B cell (primary cell): ENCODE data around the gene ZNF223. TPM values are rescaled to one million over a fixed set of nuclear protein-coding genes. Genes with fewer than 3 reads are reported as not detected.

Experiments used
- ATAC-seq: fragments of 200-7000 bp; cut with Tn5 transposase; one replicate; pipeline ENCODE4 v1.10.0; 2021; ENCODE audit warnings: low read depth, mild to moderate bottlenecking, moderate number of reproducible peaks, moderate library complexity
- CTCF ChIA-PET: fragments of 350-600 bp; sonication (Branson Sonifier 250); formaldehyde crosslinking; loops from one replicate; lab custom pipeline; 2021; ENCODE audit warnings: antibody characterized with exemption, inconsistent platforms; lab: Charles Lee
- POLR2A ChIA-PET: fragments of 350-600 bp; sonication (Branson Sonifier 250); formaldehyde crosslinking; loops from one replicate; lab custom pipeline; 2021; ENCODE audit warnings: antibody characterized with exemption; lab: Charles Lee
- DNase-seq: peaks from one replicate; pipeline ENCODE4 v3.0.0; 2013
- H2AFZ ChIP-seq: 2 replicates; pipeline ENCODE4 v1.6.1; 2012; ENCODE audit warnings: mild to moderate bottlenecking, low read depth, low read length; ENCODE audit not compliant: insufficient read depth, poor library complexity, severe bottlenecking
- H3K27ac ChIP-seq, 2 donors: 1 replicate in 1 of 2; 2 replicates in 1 of 2; pipeline ENCODE4 v1.5.1; 2012 to 2013; ENCODE audit warnings: low read length in 2 of 2, mild to moderate bottlenecking in 2 of 2, moderate library complexity in 1 of 2
- H3K27me3 ChIP-seq, 4 experiments: fragments of 200-600 bp in 1 of 4; sonication (generic) in 1 of 4; replicated peaks in 1 of 4; 1 replicate in 2 of 4; 2 replicates in 2 of 4; pipeline versions ENCODE4 v1.6.1 to v1.7.0; 2013 to 2016; ENCODE audit warnings: low read length in 3 of 4, mild to moderate bottlenecking in 2 of 4, mixed read lengths in 1 of 4, moderate library complexity in 1 of 4; ENCODE audit not compliant: insufficient read depth in 4 of 4, control insufficient read depth in 3 of 4; ENCODE audit errors: control extremely low read depth in 1 of 4
- H3K36me3 ChIP-seq, 2 experiments: replicated peaks in 1 of 2; 1 replicate in 1 of 2; 2 replicates in 1 of 2; pipeline versions ENCODE4 v1.6.1 to v1.7.1; 2013; ENCODE audit warnings: low read length in 1 of 2; ENCODE audit not compliant: insufficient read depth in 2 of 2, control insufficient read depth in 1 of 2; ENCODE audit errors: control extremely low read depth in 1 of 2, extremely low read depth in 1 of 2
- H3K4me1 ChIP-seq, 2 donors: fragments of 200-600 bp in 1 of 2; sonication (generic) in 1 of 2; 1 replicate in 1 of 2; 2 replicates in 1 of 2; pipeline versions ENCODE4 v1.5.1 to v1.6.1; 2013 to 2017; ENCODE audit warnings: low read length in 2 of 2; ENCODE audit not compliant: control insufficient read depth in 2 of 2, insufficient read depth in 2 of 2
- H3K4me2 ChIP-seq: replicated peaks from 2 replicates; pipeline ENCODE3; 2012; ENCODE audit warnings: mild to moderate bottlenecking, low read depth, low read length; ENCODE audit not compliant: poor library complexity, severe bottlenecking
- H3K4me3 ChIP-seq, 5 experiments: fragments of 200-600 bp in 1 of 5; sonication (generic) in 1 of 5; 1 replicate in 3 of 5; 2 replicates in 2 of 5; pipeline versions ENCODE4 v1.5.1 to v1.7.0; 2011 to 2016; ENCODE audit warnings: low read length in 4 of 5, mild to moderate bottlenecking in 4 of 5, low read depth in 2 of 5, control low read depth in 1 of 5, moderate library complexity in 1 of 5; ENCODE audit not compliant: insufficient read depth in 1 of 5; ENCODE audit errors: control extremely low read depth in 1 of 5, extremely low read depth in 1 of 5
- H3K79me2 ChIP-seq: fragments of 200-600 bp; sonication (generic); one replicate; pipeline ENCODE4 v1.6.0; 2016; ENCODE audit warnings: low read length; ENCODE audit not compliant: control insufficient read depth, insufficient read depth
- H3K9ac ChIP-seq: fragments of 200-600 bp; sonication (generic); 2 replicates; pipeline ENCODE4 v1.6.1; 2017; ENCODE audit warnings: mild to moderate bottlenecking, low read length, moderate library complexity
- H3K9me3 ChIP-seq, 3 donors: one replicate each; pipeline versions ENCODE4 v1.6.1 to v1.7.1; 2013; ENCODE audit warnings: low read length in 2 of 3; ENCODE audit not compliant: control insufficient read depth in 2 of 3, insufficient read depth in 1 of 3; ENCODE audit errors: control extremely low read depth in 1 of 3
- H4K20me1 ChIP-seq: 2 replicates; pipeline ENCODE4 v1.6.0; 2012; ENCODE audit warnings: mild to moderate bottlenecking, low read length; ENCODE audit not compliant: insufficient read depth, control insufficient read depth, poor library complexity, severe bottlenecking
- H3K27ac Mint-ChIP-seq: one replicate; pipeline ENCODE4 v1.8.0; 2021; ENCODE audit warnings: mixed read lengths
- H3K27me3 Mint-ChIP-seq: one replicate; pipeline ENCODE4 v1.8.0; 2021; ENCODE audit warnings: mixed read lengths
- H3K4me1 Mint-ChIP-seq: one replicate; pipeline ENCODE4 v1.8.0; 2021; ENCODE audit warnings: mixed read lengths
- H3K4me3 Mint-ChIP-seq: one replicate; pipeline ENCODE4 v1.8.0; 2021; ENCODE audit warnings: mixed read lengths
- H3K9me3 Mint-ChIP-seq: one replicate; pipeline ENCODE4 v1.8.0; 2022; ENCODE audit warnings: mixed read lengths; ENCODE audit not compliant: insufficient read depth
- EZH2 ChIP-seq: IDR thresholded peaks from 2 replicates; pipeline ENCODE4 v1.6.1; 2012; ENCODE audit warnings: borderline replicate concordance, low read depth, mild to moderate bottlenecking, moderate library complexity, low read length; ENCODE audit not compliant: insufficient read depth, poor library complexity, severe bottlenecking
- WGBS: methylation state at CpG from one replicate; pipeline ENCODE4 v1.1.5; 2013; ENCODE audit warnings: missing lambda C conversion rate; ENCODE audit not compliant: insufficient coverage; 5-methylcytosine and 5-hydroxymethylcytosine counted together
- intact Hi-C: fragments of 100-400 bp; cut with micrococcal nuclease; formaldehyde crosslinking; loops from one replicate; pipeline ENCODE4 v1.10.0; 2022
- polyA plus RNA-seq: library from polyadenylated mRNA; depleted of rRNA; stranded (reverse); fragments of >200 nt; gene quantifications from 2 replicates; pipeline ENCODE4 v1.2.3, GENCODE V29; 2012
- total RNA-seq, 2 donors: library from RNA; stranded (reverse); fragments of 120-200 nt in 1 of 2; gene quantifications; 1 replicate in 1 of 2; 2 replicates in 1 of 2; pipeline versions ENCODE4 v1.2.3 to v1.2.4, GENCODE V29; 2013 to 2022
- TF ChIP-seq, protein P1 (sequence below): fragments of 200-600 bp; IDR thresholded peaks from one replicate; pipeline ENCODE4 v1.8.0; 2022; ENCODE audit warnings: antibody characterized with exemption, mild to moderate bottlenecking

ZNF223 gene
- total and polyA plus RNA-seq, 2 donors (not counting 1 experiment from before 2014, with no cell fraction given) = 2.9 to 7.3 TPM

DNA sequence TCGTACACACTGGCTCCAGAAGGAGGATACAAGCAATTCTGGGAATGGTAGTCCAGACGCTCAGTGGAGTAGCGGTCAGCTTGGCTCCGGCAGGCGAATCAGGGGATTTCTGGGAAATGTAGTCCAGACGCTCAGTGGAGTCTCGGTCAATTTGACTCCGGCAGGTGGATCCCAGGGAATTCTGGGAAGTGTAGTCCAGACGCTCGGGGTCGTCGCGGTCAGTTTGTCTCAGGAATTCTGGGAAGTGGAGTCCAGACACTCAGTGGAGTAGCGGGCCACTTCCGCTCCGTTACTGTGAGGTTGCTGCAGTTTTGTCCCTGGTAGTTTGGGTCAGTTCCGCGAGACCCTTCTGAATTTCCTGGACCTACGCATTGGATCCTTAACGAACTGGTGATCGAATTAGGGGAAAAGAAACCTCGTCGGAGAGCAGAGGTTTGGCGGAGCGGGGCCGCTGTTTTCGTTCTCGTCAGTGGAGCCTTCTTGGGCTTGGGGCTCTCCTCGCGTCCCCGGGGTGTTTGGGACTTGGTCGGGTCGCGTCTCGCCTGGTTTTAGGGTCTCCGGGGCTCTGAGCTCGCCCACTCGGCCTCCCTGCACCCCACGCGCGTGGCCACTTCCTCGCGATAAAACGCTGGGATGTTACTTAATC lies 61.4 kb downstream of the ZNF223 start, which contains the start of gene ZNF225:
Gene ZNF225 (plus strand): TSS at position 262 of the 646 bp plus-strand sequence. CDS start 2,429 bp downstream, outside the sequence.
- H3K4me3 ChIP-seq = peak within 1 kb of the TSS; percentile 71 to 98 (median 86)
- H3K36me3 ChIP-seq = peaks cover 8 to 9% of the 10 kb centered on the region in 2 experiments
- H4K20me1 ChIP-seq = no peaks in the 10 kb centered on the region
- H3K9me3 ChIP-seq = peaks cover 10 to 26% (median 24%) of the 10 kb centered on the region in 3 donors
- ATAC-seq (peak; percentile 95), DNase-seq (peak; percentile 91)
- peak within 1 kb of the TSS; percentile 94 for H2AFZ ChIP-seq
- POLR2A ChIA-PET = interaction anchor here (1.2 kb wide), 1 partner anchor 18 kb away, joined by 3 read pairs; no protein-coding TSS in a partner anchor
- Mint-ChIP-seq H3K27ac (peak within 1 kb of the TSS; percentile 90), H3K4me1 (peaks cover 28% of the 10 kb centered on the region), H3K4me3 (peak within 1 kb of the TSS; percentile 99), H3K9me3 (peaks cover 6% of the 10 kb centered on the region), H3K27me3 (no peaks in the 10 kb centered on the region)
- peak within 1 kb of the TSS; percentile 77 for H3K4me2 ChIP-seq
- under 1% methylated on average over 40 of the region's 44 CpGs for WGBS
- peak within 1 kb of the TSS; percentile 87 for H3K9ac ChIP-seq
- intact Hi-C loops = loop anchor here (1.0 to 5.0 kb wide), 11 partner anchors 19 to 335 kb away; partner anchors contain the start of genes ZNF222, ZNF224, ZNF226 and ZNF227
- H3K79me2 ChIP-seq = no peaks in the 10 kb centered on the region
- CTCF ChIA-PET = no interaction called here
- peaks cover 9 to 19% of the 10 kb centered on the region in 2 donors for H3K4me1 ChIP-seq
- no peaks in the 10 kb centered on the region for H3K27me3 ChIP-seq
- H3K27ac ChIP-seq = peak within 1 kb of the TSS; percentile 45 to 65
- TF ChIP-seq, protein P1, sequence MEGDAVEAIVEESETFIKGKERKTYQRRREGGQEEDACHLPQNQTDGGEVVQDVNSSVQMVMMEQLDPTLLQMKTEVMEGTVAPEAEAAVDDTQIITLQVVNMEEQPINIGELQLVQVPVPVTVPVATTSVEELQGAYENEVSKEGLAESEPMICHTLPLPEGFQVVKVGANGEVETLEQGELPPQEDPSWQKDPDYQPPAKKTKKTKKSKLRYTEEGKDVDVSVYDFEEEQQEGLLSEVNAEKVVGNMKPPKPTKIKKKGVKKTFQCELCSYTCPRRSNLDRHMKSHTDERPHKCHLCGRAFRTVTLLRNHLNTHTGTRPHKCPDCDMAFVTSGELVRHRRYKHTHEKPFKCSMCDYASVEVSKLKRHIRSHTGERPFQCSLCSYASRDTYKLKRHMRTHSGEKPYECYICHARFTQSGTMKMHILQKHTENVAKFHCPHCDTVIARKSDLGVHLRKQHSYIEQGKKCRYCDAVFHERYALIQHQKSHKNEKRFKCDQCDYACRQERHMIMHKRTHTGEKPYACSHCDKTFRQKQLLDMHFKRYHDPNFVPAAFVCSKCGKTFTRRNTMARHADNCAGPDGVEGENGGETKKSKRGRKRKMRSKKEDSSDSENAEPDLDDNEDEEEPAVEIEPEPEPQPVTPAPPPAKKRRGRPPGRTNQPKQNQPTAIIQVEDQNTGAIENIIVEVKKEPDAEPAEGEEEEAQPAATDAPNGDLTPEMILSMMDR = no peak
- TF ChIP-seq EZH2 = no peak
